Activated gamma-delta T cell (primary cell): ENCODE measurements around the gene PTPRE.

Experiments used
- DNase-seq: peaks from one replicate; lab custom pipeline; 2025; lab: John Stamatoyannopoulos, UW

Gene PTPRE

DNA sequence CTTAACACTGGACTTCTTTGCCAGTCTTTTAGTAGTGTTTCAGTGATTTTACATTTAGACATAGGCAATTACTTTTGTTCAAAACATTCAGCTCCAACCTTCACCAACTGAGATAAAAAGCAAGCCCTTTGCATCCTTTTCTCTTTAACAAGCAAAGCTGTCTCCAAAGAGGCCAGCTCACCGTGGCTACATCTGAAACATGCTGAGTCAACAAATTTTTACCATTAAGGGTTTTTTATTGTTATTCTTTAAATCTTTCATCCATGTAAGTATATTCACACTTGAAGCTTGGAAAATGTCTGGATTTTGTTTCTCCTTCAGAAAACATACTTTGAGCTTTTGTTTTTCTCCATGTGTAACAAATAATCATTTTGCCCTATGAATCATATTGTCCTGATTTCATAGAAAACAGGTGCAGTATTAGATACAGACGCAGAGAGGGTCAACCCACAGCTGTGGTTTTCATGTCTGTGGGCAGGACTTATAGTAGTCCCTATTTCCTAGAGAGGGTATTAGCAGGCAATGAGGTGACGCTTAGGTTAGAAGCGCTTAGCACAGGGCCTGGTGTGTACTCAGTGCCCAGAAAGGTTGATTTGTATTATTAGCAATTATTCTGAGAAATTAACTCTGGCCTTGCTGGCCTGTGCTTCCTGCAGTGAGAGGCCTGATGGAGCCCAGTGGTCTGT lies 119.9 kb downstream of the PTPRE start:
- no peak for DNase-seq

DNA sequence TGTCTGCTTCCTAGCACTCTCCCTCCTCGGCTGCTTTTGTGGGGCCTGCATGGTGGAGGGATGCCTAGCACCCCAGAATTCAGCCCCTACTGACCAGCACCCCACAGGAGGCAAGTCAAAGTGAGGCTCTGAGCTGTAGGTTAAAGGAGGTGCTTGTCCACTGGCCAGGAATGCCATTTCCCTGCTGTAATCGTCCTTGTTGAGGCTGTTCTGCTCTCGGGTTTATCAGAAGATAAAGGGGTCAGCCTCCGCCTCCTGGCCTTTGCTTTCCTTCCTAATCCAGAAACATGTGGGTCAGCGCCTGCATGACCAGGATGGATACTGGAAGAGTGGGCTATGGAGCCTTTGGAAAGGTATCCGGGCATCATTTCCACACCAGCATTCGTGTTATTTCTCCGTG lies 120.4 kb downstream of the PTPRE start:
- DNase-seq: no peak

DNA sequence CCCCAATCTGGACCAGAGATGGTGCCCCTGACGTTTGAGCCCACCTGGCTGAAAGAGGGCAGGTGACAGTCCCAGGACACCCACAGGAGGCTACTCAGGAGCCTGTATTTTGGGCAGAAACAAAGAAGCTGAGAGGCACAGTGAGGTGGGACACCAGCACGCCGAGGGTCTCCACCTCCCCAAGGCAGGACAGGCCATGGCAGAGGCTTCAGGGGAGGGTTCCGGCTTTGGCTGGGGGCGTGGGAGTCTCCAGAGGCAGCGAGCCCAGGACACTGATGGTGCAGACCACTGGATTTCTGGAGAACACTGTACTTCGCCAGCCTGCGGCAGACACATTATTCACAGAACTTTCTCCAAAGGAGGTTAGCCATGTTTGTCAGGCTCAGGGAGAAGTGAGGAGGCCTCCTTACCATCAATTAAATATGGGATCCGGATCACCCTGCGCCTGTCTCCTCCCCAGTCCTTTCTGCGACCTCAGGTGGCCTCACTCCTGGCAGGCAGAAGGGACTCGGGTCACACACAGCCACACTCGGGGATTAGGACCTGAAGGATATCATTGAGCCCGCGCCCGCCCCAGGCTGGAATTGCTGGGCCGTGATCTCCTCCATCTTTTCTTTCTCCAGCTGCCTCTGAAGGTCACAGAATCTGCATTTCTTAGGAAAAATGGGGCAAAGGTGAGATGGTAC lies 121.1 kb downstream of the PTPRE start:
- DNase-seq: no peak

DNA sequence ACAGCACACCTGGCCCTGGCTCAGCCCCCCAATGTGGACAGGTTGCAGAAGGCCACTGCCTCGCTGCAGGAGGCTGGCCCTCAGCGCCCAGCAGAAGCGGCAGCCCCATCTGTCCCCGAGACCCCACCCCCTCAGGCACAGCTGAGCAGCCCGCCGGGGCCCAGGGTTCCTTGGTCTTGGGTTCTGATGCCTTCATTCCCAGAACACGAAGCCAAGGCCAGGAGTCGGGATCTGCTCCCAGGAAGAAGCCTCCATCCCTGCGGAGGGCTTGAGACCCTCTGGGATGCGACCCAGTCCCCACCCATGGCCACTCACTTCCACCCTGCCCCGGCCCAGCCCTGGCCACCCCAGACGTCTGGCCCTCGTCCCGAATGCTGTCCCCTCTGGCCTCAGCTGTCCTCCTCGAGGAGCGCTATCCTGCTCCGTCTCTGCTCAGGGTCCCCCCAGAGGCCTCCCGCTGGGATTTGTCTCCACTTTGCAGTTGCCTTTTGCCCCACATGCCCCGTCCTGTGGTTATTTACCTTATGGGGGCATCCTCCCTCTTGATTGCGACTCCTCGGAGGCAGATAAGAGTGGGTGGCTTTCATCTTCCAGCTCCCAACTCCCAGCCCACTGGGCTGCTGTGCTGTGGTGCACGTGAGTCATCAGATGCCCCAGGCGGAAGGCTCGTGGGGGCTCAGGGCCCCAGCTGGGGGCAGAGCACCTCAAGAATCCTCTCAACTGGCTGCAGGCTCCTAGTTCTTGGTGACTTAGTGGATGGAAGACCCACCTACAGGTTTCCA lies 121.8 kb downstream of the PTPRE start:
- DNase-seq: no peak

DNA sequence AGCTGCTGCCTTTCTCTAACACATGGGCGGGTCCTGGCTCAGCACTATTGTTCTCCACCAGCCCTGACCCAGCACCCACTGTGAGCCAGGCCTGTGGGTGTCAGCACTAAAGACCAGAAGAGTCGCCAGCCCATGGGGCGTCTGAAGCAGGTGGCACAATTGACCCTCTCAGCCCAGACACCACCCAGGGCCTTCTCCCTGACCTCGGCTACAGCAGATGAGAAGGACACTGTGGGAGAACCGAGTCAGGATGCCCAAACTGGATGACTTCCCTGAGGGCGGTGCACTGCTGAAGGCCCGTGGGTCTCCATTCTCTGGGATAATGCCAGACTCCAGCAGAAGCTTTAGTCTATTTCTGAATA lies 122.4 kb downstream of the PTPRE start:
- DNase-seq: no peak

DNA sequence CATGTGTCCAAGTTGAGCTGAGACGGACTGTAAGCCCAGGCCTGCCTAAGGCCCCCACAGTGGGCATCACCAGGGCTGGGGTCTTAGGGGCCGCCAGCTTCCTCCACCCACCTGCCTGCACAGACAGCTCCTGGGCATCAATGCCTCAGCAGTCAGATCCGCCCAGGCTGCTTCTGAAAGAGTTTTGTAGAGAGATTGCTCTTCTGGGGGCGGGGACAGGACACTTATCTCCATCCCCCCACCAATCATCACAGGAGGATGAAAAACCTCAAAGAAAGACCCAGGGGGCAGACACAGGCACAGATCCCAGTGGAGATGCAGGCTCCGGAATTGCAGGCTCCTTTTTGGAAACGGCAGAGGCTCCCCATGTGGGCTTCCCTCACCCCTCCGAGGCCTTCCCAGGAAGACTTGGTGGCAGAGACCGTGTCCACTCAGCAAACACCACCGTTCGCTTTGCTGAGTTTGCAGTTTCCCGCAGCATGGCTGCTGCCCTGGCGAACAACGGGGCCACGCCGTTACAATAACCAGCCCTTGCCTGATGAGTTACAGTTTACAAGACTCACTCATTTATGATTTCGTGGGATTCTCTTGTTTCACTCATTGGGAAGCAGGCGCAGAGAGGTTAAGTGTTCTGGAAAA lies 122.9 kb downstream of the PTPRE start:
- DNase-seq: no peak

DNA sequence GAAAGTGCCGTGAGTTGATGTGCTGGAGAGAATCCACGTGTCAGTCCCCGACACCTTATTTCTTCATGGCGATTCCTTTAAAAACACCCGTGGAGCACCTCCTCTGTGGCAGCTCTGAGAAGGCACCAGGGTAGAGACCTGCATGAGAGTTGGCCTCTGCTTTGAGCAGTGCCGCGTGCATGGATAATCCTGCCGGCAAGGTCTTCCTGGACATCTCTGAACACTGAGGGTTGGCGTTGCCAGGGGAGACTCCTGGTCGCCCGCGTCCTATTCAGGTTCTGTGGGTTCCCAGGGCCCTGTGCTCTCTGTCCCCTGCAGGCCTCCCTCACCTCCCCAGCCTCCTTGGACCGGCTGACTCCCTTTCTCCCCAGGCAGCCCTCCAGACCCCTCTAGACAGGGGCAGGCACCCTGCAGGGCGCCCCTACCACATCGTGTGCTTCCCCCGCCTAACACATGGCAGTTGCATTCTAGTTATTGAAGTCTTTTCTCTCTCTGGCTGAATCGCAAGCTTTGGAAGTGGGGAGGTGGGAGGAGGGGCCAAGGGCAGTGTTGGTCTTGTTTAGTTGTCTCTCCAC lies 123.7 kb downstream of the PTPRE start:
- no peak for DNase-seq

DNA sequence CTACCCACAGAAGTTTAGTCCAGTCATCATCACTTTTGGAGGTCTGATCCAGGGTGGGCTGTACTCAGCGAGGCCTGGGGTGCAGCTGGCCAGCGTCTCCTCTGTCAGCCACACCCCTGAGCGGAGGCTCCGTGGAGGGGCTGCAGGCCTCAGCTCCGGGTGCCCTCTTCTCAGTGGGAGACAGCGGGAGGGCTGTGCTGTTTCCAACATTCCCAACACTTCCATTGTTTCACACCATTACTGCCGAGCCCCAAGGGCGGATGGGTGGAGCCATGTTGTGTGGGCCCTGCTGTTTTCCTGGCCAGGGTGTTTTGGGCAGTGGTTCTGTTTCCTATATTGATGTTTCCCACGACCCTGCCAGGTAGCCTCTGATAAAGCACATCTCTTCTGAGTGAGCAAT lies 124.3 kb downstream of the PTPRE start:
- no peak for DNase-seq

DNA sequence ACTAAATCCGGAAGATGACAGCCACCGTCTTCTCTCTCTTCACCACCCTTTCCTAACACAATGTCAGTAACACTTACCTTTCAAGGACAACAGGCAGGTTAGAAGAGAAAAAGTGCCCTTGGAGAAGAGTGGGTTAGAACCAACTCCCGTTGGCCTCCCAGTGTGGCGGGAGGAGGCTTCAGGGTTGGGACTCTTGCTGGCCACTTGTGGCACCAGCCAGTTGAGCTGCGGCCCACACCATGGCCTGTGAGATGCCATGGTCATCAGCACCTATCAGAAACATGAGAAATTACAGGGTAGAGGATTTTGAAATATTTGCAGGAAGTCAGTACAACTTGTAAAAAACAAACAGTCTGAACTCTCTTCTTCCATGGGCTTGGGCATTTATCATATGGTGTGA lies 125.6 kb downstream of the PTPRE start:
- no peak for DNase-seq

DNA sequence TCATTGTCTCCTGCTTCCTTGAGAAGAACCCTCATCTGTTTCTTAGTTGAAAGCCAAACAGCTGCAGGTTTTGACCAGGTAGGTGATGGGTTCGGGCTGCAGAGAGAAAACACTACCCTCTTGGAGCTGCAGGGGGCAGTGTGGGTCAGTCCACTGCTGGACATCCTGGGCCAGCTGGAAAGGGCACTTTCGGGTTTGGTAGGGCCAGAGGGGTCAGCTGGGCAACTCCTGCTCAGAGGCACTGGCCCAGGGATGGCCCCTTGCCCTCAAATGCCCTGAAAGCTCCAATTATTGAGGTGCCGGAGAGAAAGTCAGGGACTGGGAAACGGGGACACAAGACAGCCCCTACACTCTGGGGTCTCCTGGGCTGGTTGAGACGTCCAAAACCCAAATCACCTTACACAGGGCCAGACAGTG lies 128.7 kb downstream of the PTPRE start:
- DNase-seq: no peak

DNA sequence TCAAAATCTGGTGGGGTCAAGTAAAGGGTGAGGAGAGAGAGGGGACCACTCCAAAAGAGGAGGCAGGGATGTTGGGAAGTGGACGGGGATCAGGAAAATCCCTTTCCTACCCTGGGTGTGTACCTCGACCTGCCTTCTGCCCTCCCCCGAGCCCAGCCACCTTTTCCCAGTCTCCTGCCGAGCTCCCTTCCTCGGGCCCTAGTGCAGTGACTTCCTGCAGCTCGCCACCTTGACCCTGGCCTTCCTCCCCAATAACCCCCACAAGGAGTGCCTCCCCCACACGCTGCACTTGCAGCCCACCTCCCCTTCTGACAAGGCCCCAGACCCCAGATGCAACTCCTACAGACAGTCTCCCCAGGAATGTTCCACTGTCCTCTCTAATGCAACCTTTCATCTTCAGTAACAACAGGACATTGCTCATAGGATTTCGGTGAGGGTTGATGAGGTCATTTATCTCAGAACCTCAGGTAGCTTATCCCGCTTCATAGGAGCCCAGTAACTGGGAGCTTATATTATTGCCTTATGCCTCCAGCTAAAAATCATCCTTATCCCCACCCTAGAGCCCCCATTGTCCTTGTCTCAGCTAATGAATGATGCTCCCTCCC lies 129.2 kb downstream of the PTPRE start:
- no peak for DNase-seq

DNA sequence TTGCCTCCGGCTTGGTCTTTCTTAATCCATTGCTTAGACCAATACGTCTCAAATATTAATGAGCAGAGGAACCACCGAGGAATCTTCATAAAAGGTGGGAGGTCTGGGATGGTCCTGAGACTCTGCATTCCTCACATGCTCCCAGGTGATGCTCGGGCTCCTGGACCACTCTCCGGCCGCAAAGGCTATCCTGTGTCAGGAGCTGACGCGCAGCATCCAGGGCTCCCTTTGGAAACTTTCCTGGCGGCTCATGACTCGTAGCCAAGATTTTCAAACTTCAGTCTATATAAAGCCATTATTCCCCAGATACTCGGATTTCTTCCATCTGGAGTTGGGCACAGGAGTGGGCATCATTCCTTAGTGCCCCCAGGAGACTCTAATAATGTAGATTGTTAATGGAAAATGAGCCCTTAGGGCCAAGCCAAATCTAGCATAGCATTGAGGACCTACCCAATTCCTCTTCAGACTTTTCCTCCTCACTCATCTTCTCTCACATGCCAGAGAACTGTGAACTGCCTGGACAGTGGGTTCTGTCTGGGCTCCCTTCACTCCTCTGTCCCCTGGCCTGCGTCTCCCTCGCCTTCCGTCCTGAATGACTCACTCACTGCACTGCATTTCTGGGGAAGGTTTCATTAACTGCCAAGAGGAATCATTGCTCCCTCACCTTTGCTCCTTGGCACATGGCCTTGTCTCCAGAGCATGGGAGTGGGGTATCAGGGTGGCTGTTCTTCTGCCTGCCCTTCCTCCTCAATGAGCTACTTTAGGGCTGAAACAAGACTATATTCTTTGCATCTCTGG lies 130.0 kb downstream of the PTPRE start:
- no peak for DNase-seq

DNA sequence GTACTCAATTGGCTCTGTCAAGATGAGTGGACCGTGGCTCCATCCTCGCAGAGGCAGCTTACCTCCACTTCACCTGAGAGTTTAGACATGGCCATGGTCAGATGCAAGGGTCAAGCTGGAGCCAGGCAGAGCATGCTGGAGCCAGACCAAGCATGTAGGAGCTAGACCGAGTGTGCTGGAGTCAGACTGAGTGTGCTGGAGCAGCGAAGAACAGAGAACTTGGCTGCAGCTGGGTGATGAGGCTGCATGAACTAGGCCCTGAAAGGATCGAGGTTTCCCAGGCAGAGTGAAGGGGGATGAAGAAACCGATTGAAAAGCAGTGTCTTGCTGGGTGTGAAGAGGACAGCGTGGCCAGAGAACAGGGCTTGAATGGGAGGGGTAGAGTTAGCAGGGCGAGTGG lies 133.2 kb downstream of the PTPRE start:
- no peak for DNase-seq

DNA sequence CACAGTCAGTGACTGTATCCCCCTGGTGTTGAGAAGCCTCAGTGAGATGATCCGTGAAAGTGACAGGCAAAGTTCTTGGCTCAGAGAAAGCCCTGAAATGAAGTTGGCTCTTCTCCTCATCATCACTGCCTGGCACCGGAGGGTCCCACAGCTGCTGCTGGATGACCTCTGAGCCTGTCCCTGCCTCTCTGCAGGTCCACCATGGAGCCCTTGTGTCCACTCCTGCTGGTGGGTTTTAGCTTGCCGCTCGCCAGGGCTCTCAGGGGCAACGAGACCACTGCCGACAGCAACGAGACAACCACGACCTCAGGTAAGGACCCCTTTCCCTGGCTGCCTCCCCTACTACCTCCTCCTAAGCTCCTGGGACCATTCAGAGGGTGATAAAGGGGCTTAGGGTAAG lies 133.8 kb downstream of the PTPRE start:
- DNase-seq: no peak

DNA sequence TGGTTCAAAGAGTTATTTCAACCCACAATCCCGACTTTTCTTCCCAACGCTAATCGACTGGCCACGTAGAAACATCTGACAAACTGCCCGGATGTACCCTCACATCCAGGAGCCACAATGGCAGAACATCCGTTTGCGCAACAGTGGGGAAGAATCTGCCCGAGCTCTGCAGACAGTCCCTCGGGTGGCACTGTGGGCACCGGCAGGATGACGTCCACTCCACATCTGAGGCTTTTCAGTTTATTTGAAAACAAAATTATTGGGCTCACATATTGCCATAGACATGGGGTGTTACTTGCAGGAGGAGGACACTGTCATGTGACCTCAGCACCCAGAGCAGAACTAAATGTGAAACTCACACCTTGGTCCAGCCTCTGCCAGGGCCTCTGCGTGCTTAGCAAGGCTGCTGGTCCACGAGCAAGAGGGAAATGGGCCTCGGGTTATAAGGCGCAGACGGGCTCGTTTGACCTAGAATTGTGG lies 135.3 kb downstream of the PTPRE start:
- DNase-seq: no peak

DNA sequence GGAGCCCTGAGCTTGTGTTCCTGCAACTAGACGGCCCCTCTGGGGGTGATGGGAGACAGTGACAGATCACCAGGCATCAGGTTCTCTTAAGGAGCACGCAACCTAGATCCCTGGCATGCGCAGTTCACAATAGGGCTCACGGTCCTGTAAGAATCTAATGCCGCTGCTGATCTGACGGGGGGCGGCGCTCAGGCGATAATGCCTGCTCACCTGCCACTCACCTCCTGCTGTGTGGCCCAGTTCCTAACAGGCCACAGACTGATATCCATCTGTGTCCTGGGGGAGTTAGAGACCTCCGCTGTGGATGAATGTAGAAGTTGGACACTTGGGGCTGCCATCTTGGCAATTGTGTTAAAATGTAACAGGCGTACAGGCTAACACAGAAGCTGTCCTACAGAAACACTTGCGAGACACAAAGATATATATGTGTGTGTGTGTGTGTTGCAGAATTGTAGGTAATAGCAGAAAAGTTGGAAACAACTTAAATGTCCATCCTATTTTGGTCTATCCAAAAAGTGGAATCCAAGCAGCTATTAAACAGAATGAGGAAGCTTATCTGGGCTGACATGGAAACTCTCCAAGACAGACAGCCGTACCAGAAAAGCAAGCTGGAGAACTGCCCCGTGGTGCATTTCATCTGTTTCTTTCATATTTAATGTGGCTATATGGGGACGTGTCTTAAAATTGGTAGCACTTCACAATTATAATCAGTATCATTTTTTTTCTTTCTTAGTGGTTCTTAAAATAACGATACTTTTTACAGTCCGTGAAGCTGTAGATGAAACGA lies 136.5 kb downstream of the PTPRE start:
- no peak for DNase-seq

DNA sequence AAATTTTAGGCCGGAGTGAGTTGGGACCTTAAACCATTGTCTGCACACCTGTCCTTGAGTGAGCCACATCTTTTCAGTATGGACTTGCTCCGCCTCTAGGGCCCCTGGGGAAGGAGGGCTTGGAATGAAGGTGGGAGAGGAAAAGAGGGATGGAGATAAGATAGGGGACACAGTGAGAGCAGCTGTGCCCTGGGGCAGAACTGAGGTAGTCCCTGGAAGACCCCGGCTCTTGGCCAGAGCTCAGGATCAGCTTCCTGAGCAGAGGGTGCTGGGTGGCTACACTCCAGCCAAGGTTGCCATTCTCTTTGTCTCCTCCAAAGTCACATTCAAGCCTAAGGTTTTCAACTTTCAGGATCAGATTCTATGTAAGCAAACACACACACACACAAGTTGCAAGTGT lies 137.3 kb downstream of the PTPRE start:
- DNase-seq: no peak

DNA sequence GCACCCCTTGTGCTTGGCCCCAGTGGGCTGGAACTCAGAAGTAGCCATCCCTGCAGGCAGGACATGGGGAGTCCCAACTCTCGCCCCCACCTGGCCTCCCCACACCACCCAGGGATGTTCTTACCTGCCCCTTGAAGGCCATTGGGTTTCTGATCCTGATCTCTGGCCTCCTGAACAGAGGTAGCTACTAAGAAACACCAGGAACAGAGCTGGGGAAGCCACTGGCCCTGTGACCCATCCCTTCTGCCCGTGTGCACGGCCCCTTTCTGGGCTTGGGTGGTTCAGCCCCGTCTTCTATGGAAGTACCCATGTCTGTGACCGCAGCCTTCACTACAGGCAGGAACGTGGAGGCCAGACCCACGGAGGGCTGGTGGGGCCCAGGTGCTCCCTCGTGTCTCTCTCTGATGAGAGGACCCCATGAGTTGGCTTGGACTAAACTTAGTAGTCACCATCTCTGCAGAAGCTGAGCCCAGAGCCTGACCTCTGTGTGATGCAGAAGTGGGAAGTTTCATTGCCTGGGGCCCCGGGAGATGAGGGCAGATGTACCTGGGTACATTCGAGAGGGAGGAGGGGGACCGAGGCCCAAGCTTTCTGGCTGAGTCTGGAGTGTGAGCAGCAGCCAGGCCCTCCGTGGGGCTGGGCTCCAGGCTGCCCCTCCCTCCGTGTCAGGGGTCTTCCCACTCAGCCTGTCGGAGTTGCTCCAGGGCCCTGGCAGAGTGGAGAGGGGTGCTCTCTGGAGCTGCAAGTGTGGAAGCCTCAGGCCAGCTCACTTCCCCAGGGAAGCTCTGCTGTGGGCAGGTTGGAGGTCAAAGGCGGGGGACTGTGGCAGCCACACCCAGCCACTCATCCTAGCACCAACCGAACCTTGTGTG lies 138.3 kb downstream of the PTPRE start:
- no peak for DNase-seq

DNA sequence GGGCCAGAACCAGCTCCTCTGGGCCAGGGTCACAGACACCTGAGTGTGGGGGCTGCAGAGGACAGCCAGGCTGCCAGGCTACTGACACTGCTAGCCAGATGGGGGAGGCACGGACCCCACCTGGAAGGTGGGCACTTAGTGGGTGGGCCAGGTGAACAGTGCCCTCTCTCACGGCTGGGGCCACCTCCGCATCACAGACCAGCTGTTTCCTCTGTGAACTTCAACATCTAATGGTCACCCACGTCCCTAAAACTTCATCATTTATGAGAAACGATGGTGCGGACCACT lies 138.9 kb downstream of the PTPRE start:
- no peak for DNase-seq
